Kidney (tissue), 22 donors: Measurements from ENCODE around the gene CRLF1. TPM values are rescaled to one million over a fixed set of nuclear protein-coding genes. Genes with fewer than 3 reads are reported as not detected.

ENCODE experiments used
- DNase-seq, 5 donors: peaks; one replicate each; pipeline ENCODE4 v3.0.0-alpha.2; 2013 to 2020
- FAIRE-seq: peaks from 2 replicates; lab custom pipeline; 2012; peaks lifted over from hg19 to GRCh38; lab: Jason Lieb, UNC
- H3K27ac ChIP-seq, 2 donors: one replicate each; pipeline ENCODE4 v1.7.0; 2013; ENCODE audit warnings: low read depth in 2 of 2, low read length in 2 of 2, inconsistent platforms in 1 of 2
- H3K27me3 ChIP-seq: one replicate; pipeline ENCODE4 v1.7.1; 2013; ENCODE audit warnings: low read length, inconsistent platforms; ENCODE audit not compliant: control insufficient read depth, insufficient read depth
- H3K36me3 ChIP-seq, 3 donors: one replicate each; pipeline versions ENCODE4 v1.7.0 to v1.7.1; 2013; ENCODE audit warnings: low read length in 3 of 3, control low read depth in 1 of 3, inconsistent platforms in 1 of 3; ENCODE audit not compliant: insufficient read depth in 3 of 3, control insufficient read depth in 2 of 3
- H3K4me1 ChIP-seq, 3 donors: one replicate each; pipeline versions ENCODE4 v1.7.0 to v1.7.1; 2013; ENCODE audit warnings: low read length in 3 of 3, inconsistent platforms in 1 of 3, low read depth in 1 of 3; ENCODE audit not compliant: control insufficient read depth in 2 of 3, insufficient read depth in 2 of 3
- H3K4me3 ChIP-seq, 3 donors: one replicate each; pipeline versions ENCODE4 v1.7.0 to v1.8.1; 2013; ENCODE audit warnings: low read length in 3 of 3, control low read depth in 1 of 3, inconsistent platforms in 1 of 3
- H3K9ac ChIP-seq, 3 donors: one replicate each; pipeline versions ENCODE4 v1.7.0 to v1.7.1; 2013; ENCODE audit warnings: low read length in 3 of 3, control low read depth in 1 of 3, inconsistent platforms in 1 of 3
- H3K9me3 ChIP-seq, 3 donors: one replicate each; pipeline versions ENCODE4 v1.7.0 to v1.7.1; 2013; ENCODE audit warnings: low read length in 3 of 3, control low read depth in 1 of 3, inconsistent platforms in 1 of 3; ENCODE audit not compliant: control insufficient read depth in 2 of 3, insufficient read depth in 1 of 3
- intact Hi-C: fragments of 100-400 bp; cut with DNase I; formaldehyde crosslinking; loops from one replicate; pipeline ENCODE4 v1.11.1; 2022
- long read RNA-seq, 10 donors: library from polyadenylated mRNA in 1 of 10; unstranded in 1 of 10; transcript quantifications; one replicate each; pipeline ENCODE4 v2.0.0 and lab custom pipeline, GENCODE V29; 2021 to 2026
- polyA plus RNA-seq: library from polyadenylated mRNA; stranded (reverse); fragments of 350-450 nt; fragmentation: Illumina TruSeq; extraction: RNeasy Lipid Tissue Mini Kit (QIAGEN cat#74804); gene quantifications from one replicate; pipeline ENCODE4 v1.2.3, GENCODE V29; 2014; ENCODE audit warnings: low read depth, low replicate concordance; ENCODE audit not compliant: insufficient read depth
- total RNA-seq: library from RNA; stranded (reverse); fragmentation: NEBNext Ultra II Directional; extraction: Animal tissue kit (Norgen Biotek cat#: 25700); gene quantifications from one replicate; pipeline ENCODE4 v1.2.1, GENCODE V29; 2021
- TF ChIP-seq, protein P1 (sequence below): IDR thresholded peaks from 3 replicates; pipeline ENCODE4 v1.5.1; 2012; ENCODE audit warnings: mild to moderate bottlenecking, moderate library complexity, borderline replicate concordance; ENCODE audit not compliant: insufficient read depth; ENCODE audit errors: extremely low read depth
- donor health status: control.
- donor health status: control.
- donor health status: control.
- donor health status: control.
- donor health status: control.
- donor health status: DM: yes; HTN: yes; CAD: no.
- donor health status: Normal renal cell carcinoma (clear cell type).

CRLF1 gene, protein sequence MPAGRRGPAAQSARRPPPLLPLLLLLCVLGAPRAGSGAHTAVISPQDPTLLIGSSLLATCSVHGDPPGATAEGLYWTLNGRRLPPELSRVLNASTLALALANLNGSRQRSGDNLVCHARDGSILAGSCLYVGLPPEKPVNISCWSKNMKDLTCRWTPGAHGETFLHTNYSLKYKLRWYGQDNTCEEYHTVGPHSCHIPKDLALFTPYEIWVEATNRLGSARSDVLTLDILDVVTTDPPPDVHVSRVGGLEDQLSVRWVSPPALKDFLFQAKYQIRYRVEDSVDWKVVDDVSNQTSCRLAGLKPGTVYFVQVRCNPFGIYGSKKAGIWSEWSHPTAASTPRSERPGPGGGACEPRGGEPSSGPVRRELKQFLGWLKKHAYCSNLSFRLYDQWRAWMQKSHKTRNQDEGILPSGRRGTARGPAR
- 28.9 TPM for total RNA-seq
- polyA plus RNA-seq = 6.6 TPM
- long read RNA-seq, donor 1 = 0 reads
- long read RNA-seq, donor 2 = 0 reads
- long read RNA-seq, donor 3 = 0 reads
- long read RNA-seq, donor 4 = 0 reads
- long read RNA-seq, donor 5 = 0 reads
- long read RNA-seq, donor 6, partial matches to known transcripts = 2,731 of 4,305 reads
- long read RNA-seq, donor 6, other reads (novel, unspliced or antisense) = 1,574 of 4,305 reads
- long read RNA-seq, donor 7, transcript CRLF1-201 (9 exons, 1,792 nt) = major isoform, 17 of 55 reads
- long read RNA-seq, donor 7, partial matches to known transcripts = 8 of 55 reads
- long read RNA-seq, donor 7, other reads (novel, unspliced or antisense) = 30 of 55 reads
- long read RNA-seq, donor 8 = 0 reads
- long read RNA-seq, donor 9 = 0 reads
- long read RNA-seq, donor 10 = 0 reads

DNA sequence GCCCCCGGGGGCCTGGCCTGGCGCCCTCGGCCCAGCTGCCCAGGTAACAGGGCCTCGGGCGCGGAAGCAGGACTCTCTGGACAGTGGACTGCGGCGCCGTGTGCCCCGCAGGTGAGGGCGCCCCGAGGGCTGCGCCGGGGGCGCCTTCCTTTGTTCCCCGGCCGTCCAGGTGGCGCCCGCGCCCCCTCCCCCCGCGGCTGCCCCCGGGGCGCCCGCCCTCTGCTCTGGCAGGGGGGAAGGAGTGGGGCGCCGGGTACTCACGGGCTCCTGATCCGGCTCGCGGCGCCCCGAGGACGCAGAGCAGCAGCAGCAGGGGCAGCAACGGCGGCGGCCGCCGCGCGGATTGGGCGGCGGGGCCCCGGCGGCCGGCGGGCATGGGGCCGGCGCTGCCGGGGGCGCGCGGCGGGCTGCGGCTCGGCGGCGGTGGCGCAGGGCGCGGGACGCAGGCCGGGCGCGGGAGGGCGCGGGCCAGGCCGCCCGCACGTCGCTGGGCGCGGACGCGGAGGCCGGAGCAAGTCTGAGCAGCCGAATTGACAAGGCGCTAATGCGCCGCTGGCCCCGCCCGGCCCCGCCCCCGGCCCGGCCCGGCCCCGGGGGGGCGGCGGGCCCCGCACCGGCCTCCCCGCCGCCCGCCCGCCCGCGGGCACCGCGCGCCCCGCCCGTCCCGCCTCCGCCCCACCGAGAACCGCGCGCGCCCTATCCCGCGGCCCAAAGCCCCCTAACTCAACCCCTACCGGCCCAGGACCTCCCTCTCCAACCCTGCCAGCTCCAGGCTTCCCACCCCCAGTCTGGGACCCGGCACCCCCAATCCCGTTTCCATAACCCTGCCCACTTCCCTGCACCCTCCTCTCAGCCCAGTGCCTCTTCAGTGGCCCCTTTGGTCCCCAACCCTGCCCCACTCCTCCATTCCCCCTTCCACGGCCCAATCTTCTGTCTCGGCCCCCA, at the start of gene CRLF1:
CRLF1 (minus strand) TSS at position 519 of the 945 bp plus-strand sequence; CDS start at position 376, 143 bp downstream.
- H3K4me1 ChIP-seq = peaks cover 0 to 6% (median 0%) of the 10 kb centered on the region in 3 donors
- no peaks in the 10 kb centered on the region for H3K36me3 ChIP-seq
- no peak for DNase-seq
- H3K9ac ChIP-seq = no peak within 1 kb of the TSS
- intact Hi-C loops = no loop called here
- no peak within 1 kb of the TSS for H3K27ac ChIP-seq
- no peaks in the 10 kb centered on the region for H3K9me3 ChIP-seq
- TF ChIP-seq, protein P1, sequence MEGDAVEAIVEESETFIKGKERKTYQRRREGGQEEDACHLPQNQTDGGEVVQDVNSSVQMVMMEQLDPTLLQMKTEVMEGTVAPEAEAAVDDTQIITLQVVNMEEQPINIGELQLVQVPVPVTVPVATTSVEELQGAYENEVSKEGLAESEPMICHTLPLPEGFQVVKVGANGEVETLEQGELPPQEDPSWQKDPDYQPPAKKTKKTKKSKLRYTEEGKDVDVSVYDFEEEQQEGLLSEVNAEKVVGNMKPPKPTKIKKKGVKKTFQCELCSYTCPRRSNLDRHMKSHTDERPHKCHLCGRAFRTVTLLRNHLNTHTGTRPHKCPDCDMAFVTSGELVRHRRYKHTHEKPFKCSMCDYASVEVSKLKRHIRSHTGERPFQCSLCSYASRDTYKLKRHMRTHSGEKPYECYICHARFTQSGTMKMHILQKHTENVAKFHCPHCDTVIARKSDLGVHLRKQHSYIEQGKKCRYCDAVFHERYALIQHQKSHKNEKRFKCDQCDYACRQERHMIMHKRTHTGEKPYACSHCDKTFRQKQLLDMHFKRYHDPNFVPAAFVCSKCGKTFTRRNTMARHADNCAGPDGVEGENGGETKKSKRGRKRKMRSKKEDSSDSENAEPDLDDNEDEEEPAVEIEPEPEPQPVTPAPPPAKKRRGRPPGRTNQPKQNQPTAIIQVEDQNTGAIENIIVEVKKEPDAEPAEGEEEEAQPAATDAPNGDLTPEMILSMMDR = no peak
- no peak within 1 kb of the TSS for H3K4me3 ChIP-seq
- FAIRE-seq = no peak
- H3K27me3 ChIP-seq = peaks cover 33% of the 10 kb centered on the region

DNA sequence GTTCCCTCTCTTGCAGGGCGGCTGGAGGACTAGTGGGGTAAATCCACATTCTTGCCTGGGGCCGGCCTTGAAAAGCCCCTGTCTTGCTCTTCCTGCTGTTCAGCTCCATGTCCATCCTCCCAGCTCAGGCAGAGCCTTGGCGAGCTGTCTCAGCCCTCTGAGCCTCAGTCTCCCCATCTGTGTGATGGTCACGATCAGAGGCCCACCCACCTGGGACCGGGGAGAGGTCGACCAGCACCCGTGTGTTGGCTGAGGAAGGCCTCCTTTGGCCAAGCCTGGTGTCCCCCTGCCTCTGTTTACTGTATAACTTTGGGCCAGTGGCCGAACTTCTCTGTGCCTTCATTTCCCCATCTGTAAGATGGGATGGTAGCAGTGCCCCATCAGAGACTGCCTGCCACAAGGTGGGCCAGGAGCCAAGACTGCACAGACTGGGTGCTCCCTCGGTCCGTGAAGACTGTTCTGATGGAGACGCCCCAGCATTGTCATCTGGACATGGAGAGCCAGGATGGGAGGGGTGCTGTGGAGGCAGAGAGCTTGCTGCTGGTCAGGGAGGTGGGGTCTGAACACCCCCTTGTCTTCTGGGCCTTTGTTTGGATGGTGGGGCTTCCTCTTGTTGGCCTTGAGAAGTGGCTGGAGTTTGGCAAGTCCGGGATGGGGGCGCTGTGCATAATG, 48.7 kb upstream of the CRLF1 start:
- Histone ChIP-seq H3K9me3 (no peaks in the 10 kb centered on the region), H3K36me3 (peaks cover 0 to 2% (median 0%) of the 10 kb centered on the region in 3 donors), H3K27me3 (no peaks in the 10 kb centered on the region), H3K27ac (no peak overlapping the region), H3K9ac (no peak overlapping the region), H3K4me3 (no peak overlapping the region), H3K4me1 (peaks cover 3 to 19% (median 7%) of the 10 kb centered on the region in 3 donors)
- FAIRE-seq = no peak
- DNase-seq = no peak
- TF ChIP-seq, protein P1 = no peak
- intact Hi-C loops = no loop called here

DNA sequence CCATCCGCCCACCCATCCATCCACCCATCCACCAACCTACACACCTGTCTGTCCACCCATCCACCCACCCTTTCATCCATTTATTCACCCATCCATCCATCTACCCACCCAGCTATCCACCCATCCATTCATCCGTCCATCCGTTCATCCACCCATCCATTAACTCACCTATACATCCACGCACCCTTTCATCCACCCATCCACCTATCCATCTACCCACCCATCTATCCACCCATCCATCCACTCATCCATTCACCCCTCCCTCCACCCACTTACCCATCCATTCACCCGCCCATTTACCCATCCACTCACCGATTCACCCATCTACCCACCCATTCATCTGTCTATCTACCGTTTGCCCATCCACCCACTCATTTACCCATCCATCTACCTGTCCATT, 47.9 kb upstream of the CRLF1 start:
- Histone ChIP-seq H3K4me3 (no peak overlapping the region), H3K9ac (no peak overlapping the region), H3K36me3 (peaks cover 0 to 2% (median 0%) of the 10 kb centered on the region in 3 donors), H3K4me1 (peaks cover 3 to 25% (median 14%) of the 10 kb centered on the region in 3 donors), H3K27ac (no peak overlapping the region), H3K9me3 (no peaks in the 10 kb centered on the region), H3K27me3 (no peaks in the 10 kb centered on the region)
- DNase-seq (no peak), FAIRE-seq (no peak)
- TF ChIP-seq, protein P1 = no peak
- intact Hi-C loops = no loop called here
